Measurements from ENCODE around the gene MOBP. TPM values are rescaled to one million over a fixed set of nuclear protein-coding genes. Genes with fewer than 3 reads are reported as not detected.

The MOBP gene
- total and polyA plus RNA-seq, 12 donors, result 0.07 to 0.56 (median 0.10) TPM; not detected in 8

GRCh38 chr3:39542588-39542988 is 75.1 kb downstream of the MOBP start:
- H3K36me3 ChIP-seq (replicated peaks in 1 of 2), result no peaks in the 10 kb centered on the region
- 81 to 85% (median 84%) methylated on average over 5 of the region's 5 CpGs for WGBS, 4 donors
- H3K27me3 ChIP-seq, result no peaks in the 10 kb centered on the region
- TF ChIP-seq CTCF (IDR thresholded peaks at IDR 0.05) (no peak), POLR2A (IDR thresholded peaks at IDR 0.05) (no peak)
- no peak overlapping the region for H3K27ac ChIP-seq
- H3K4me3 ChIP-seq, result no peak overlapping the region
- DNase-seq, result no peak
- H3K9me3 ChIP-seq (replicated peaks in 1 of 3), result no peaks in the 10 kb centered on the region
- intact Hi-C loops (cut with DNase I), result loop anchor here in 1 of 2 donors (5.0 kb wide), 1 partner anchor 635 kb away; no protein-coding TSS in a partner anchor
- no peaks in the 10 kb centered on the region for H3K4me1 ChIP-seq (replicated peaks in 1 of 2)

GRCh38 chr3:39548282-39548681 is 80.8 kb downstream of the MOBP start:
- 60 to 74% (median 66%) methylated on average over 3 of the region's 3 CpGs for WGBS, 4 donors
- Histone ChIP-seq H3K36me3 (replicated peaks in 1 of 2) (no peaks in the 10 kb centered on the region), H3K4me1 (replicated peaks in 1 of 2) (no peaks in the 10 kb centered on the region), H3K9me3 (replicated peaks in 1 of 3) (no peaks in the 10 kb centered on the region), H3K4me3 (no peak overlapping the region), H3K27me3 (no peaks in the 10 kb centered on the region), H3K27ac (no peak overlapping the region)
- no peak for DNase-seq
- TF ChIP-seq CTCF (IDR thresholded peaks at IDR 0.05) (no peak), POLR2A (IDR thresholded peaks at IDR 0.05) (no peak)
- intact Hi-C loops (cut with DNase I), result no loop called here

- no peak for TF ChIP-seq CTCF (IDR thresholded peaks at IDR 0.05)
- TF ChIP-seq POLR2A (IDR thresholded peaks at IDR 0.05), result no peak
- H3K9me3 ChIP-seq (replicated peaks in 1 of 3), result no peaks in the 10 kb centered on the region
- no peak overlapping the region for H3K4me3 ChIP-seq
- 69 to 77% (median 72%) methylated on average over 6 to 8 of the region's 8 CpGs for WGBS, 4 donors
- no peaks in the 10 kb centered on the region for H3K4me1 ChIP-seq (replicated peaks in 1 of 2)
- intact Hi-C loops (cut with DNase I), result no loop called here
- H3K27me3 ChIP-seq, result no peaks in the 10 kb centered on the region
- DNase-seq, result no peak
- H3K27ac ChIP-seq, result no peak overlapping the region
- no peaks in the 10 kb centered on the region for H3K36me3 ChIP-seq (replicated peaks in 1 of 2)
Observed at GRCh38 chr3:39550354-39551051, 83.0 kb downstream of the MOBP start.

Other genes with a start within 250 kb of the MOBP start
- gene CX3CR1, start 187.6 kb upstream of the MOBP start, total RNA-seq, result 1 to 10 TPM in 7 of 9 donors, under 1 TPM in 1, not detected in 1; 0.83 to 3.1 (median 1.4) TPM
- 1 to 10 TPM in 1 of 3 donors, under 1 TPM in 2; 0.16 to 2.0 (median 0.24) TPM for gene CX3CR1, start 187.6 kb upstream of the MOBP start, polyA plus RNA-seq
- not detected for gene CCR8, start 138.0 kb upstream of the MOBP start, total RNA-seq
- not detected for gene CCR8, start 138.0 kb upstream of the MOBP start, polyA plus RNA-seq
- gene SLC25A38, start 84.3 kb upstream of the MOBP start, total RNA-seq, result 10 to 100 TPM; 34.2 to 67.2 (median 47.3) TPM
- 10 to 100 TPM; 38.3 to 70.6 (median 45.9) TPM for gene SLC25A38, start 84.3 kb upstream of the MOBP start, polyA plus RNA-seq
- 100 to 1,000 TPM; 525 to 949 (median 732) TPM for gene RPSA, start 61.0 kb upstream of the MOBP start, total RNA-seq
- 1,000 to 10,000 TPM; 1,002 to 1,751 (median 1,313) TPM for gene RPSA, start 61.0 kb upstream of the MOBP start, polyA plus RNA-seq

Data from adrenal gland (tissue), 12 donors.